PC-3 (cell line): ENCODE results near the gene DZIP1.

Source experiments
- EZH2 ChIP-seq: fragments of 300-600 bp; sonication (generic); IDR thresholded peaks from one replicate; pipeline ENCODE4 v1.6.1; 2017; ENCODE audit warnings: antibody characterized with exemption, mild to moderate bottlenecking, low read length; ENCODE audit not compliant: unreplicated experiment
- TF ChIP-seq, protein P1 (sequence below): fragments of 300-600 bp; sonication (generic); conservative IDR thresholded peaks from 2 replicates; pipeline ENCODE4 v1.5.1; 2017; ENCODE audit warnings: antibody characterized with exemption, low read depth, mild to moderate bottlenecking, low read length

DNA sequence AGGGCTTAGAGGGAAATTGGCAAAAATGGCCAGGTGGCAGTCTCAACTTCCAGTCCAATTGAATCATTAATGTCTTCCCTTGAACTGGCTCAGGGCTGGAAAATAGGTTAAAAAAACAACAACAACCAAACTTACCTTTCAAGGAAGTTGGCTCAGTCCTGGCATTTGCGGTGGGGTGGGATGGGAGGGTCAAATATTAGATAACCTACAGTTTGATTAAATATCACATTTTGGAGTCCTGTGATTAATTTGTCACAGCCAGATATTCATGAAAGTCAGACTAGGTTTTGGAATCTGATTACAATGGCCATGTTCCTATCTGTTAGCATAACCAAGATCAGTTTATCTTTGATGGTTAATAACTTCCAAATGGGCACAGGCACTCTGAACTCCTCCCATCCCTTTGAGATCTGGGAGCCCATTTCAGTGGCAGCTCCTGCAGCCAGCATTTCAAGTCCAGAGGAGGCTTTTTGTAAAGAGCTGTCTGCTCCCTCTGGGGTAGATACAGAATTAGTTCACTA is 7.8 kb upstream of the DZIP1 start:
- no peak for TF ChIP-seq EZH2
- TF ChIP-seq, protein P1, sequence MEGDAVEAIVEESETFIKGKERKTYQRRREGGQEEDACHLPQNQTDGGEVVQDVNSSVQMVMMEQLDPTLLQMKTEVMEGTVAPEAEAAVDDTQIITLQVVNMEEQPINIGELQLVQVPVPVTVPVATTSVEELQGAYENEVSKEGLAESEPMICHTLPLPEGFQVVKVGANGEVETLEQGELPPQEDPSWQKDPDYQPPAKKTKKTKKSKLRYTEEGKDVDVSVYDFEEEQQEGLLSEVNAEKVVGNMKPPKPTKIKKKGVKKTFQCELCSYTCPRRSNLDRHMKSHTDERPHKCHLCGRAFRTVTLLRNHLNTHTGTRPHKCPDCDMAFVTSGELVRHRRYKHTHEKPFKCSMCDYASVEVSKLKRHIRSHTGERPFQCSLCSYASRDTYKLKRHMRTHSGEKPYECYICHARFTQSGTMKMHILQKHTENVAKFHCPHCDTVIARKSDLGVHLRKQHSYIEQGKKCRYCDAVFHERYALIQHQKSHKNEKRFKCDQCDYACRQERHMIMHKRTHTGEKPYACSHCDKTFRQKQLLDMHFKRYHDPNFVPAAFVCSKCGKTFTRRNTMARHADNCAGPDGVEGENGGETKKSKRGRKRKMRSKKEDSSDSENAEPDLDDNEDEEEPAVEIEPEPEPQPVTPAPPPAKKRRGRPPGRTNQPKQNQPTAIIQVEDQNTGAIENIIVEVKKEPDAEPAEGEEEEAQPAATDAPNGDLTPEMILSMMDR = no peak
